K562 (cell line): Measurements from ENCODE around the gene GMDS. TPM values are rescaled to one million over a fixed set of nuclear protein-coding genes. Genes with fewer than 3 reads are reported as not detected.
A peak's percentile ranks its signal among the peaks of the same experiment; 100 is the strongest.

ENCODE experiments used
- ARID4B ChIP-seq: sonication (generic); formaldehyde crosslinking; IDR thresholded peaks from 2 replicates; pipeline ENCODE4 v1.8.0; 2022; ENCODE audit warnings: mild to moderate bottlenecking, missing genetic modification reagents
- CBX3 ChIP-seq, 2 experiments: IDR thresholded peaks; 1 replicate in 1 of 2; 2 replicates in 1 of 2; pipeline ENCODE4 v1.6.1; 2012; ENCODE audit warnings: inconsistent platforms in 2 of 2, low read length in 2 of 2, borderline replicate concordance in 1 of 2, control low read depth in 1 of 2
- FOXK2 ChIP-seq, 2 experiments: fragments of 450-650 bp; IDR thresholded peaks in 1 of 2; conservative IDR thresholded peaks in 1 of 2; 2 replicates each; pipeline ENCODE4 v1.6.1; 2016; ENCODE audit warnings: low read depth in 2 of 2, mild to moderate bottlenecking in 1 of 2
- FOXM1 ChIP-seq, 2 experiments: fragments of 450-650 bp in 1 of 2; sonication (generic) in 1 of 2; formaldehyde crosslinking in 1 of 2; IDR thresholded peaks; 2 replicates each; pipeline versions ENCODE4 v1.6.1 to v1.9.0; 2017 to 2022; ENCODE audit warnings: low read depth in 2 of 2, mild to moderate bottlenecking in 2 of 2, missing genetic modification reagents in 1 of 2, moderate library complexity in 1 of 2
- HES1 ChIP-seq: fragments of 450-650 bp; IDR thresholded peaks from 2 replicates; pipeline ENCODE4 v1.6.1; 2016; ENCODE audit warnings: low read depth, mild to moderate bottlenecking, moderate library complexity
- HSF4 ChIP-seq: fragments of 250-450 bp; sonication (Bioruptor Pico); IDR thresholded peaks from 2 replicates; pipeline ENCODE4 v2.1.2; 2022; ENCODE audit warnings: mild to moderate bottlenecking, moderate library complexity, borderline replicate concordance
- IFI16 ChIP-seq: fragments of 250-450 bp; sonication (Bioruptor Pico); IDR thresholded peaks from 2 replicates; pipeline ENCODE4 v2.1.2; 2022; ENCODE audit warnings: mild to moderate bottlenecking, inconsistent platforms
- KLF13 ChIP-seq: fragments of 450-650 bp; IDR thresholded peaks from 2 replicates; pipeline ENCODE4 v1.6.1; 2016; ENCODE audit warnings: missing genetic modification characterization, low read depth, mild to moderate bottlenecking, missing compliant biosample characterization, moderate library complexity, borderline replicate concordance
- KLF16 ChIP-seq: IDR thresholded peaks from 2 replicates; pipeline ENCODE4 v1.6.1; 2016; ENCODE audit warnings: antibody characterized with exemption
- POLR2A ChIP-seq: fragments of 450-650 bp; conservative IDR thresholded peaks from 2 replicates; pipeline ENCODE4 v1.6.1; 2016
- SAP30 ChIP-seq: fragments of 200-600 bp; sonication (generic); IDR thresholded peaks from 2 replicates; pipeline ENCODE4 v1.6.1; 2012; ENCODE audit warnings: borderline replicate concordance, low read depth, mild to moderate bottlenecking, moderate library complexity, low read length, control low read depth, inconsistent platforms; ENCODE audit not compliant: insufficient read depth, poor library complexity, severe bottlenecking
- U2AF1 ChIP-seq: fragments of 200-400 bp; formaldehyde crosslinking; optimal IDR thresholded peaks from 2 replicates; pipeline ENCODE3; 2017; ENCODE audit warnings: mild to moderate bottlenecking, low read depth, low read length, moderate library complexity
- ZNF134 ChIP-seq: fragments of 250-450 bp; sonication (Bioruptor Pico); conservative IDR thresholded peaks from 2 replicates; pipeline ENCODE4 v1.4.0; 2020
- ZNF143 ChIP-seq: sonication (generic); formaldehyde crosslinking; IDR thresholded peaks from 2 replicates; pipeline ENCODE4 v1.9.0; 2022; ENCODE audit warnings: mild to moderate bottlenecking, missing genetic modification reagents
- polyA plus RNA-seq, 8 experiments: library from polyadenylated mRNA; depleted of rRNA in 4 of 8; stranded (reverse) in 5 of 8; unstranded in 3 of 8; fragments of >200 nt; fragmentation: Nextera tagmentation in 2 of 8; fragmentation: Illumina TruSeq in 1 of 8; extraction: Ambion mirVana in 2 of 8; extraction: Trizol in 1 of 8; gene quantifications; 2 replicates each; pipeline versions ENCODE4 v1.2.1 to v1.2.3, GENCODE V29; 2011 to 2014; ENCODE audit warnings: inconsistent platforms in 1 of 8, missing spikeins in 1 of 8
- total RNA-seq, 7 experiments: library from RNA; depleted of rRNA in 6 of 7; stranded (reverse); fragments of >200 nt in 6 of 7; fragmentation: Illumina TruSeq in 2 of 7; extraction: Trizol in 2 of 7; gene quantifications; 2 replicates each; pipeline versions ENCODE4 v1.2.1 to v1.2.3, GENCODE V29; 2011 to 2021; ENCODE audit warnings: low replicate concordance in 1 of 7
- TF ChIP-seq, protein P1 (sequence below): fragments of 250-450 bp; sonication (Bioruptor Pico); IDR thresholded peaks from 2 replicates; pipeline ENCODE4 v1.8.0; 2022; ENCODE audit warnings: inconsistent platforms
- TF ChIP-seq, protein P2 (sequence below), 2 experiments: IDR thresholded peaks; 2 replicates each; pipeline ENCODE4 v1.6.1; 2012; ENCODE audit warnings: improper control_type of control experiment in 2 of 2, low read depth in 2 of 2, low read length in 2 of 2, borderline replicate concordance in 1 of 2

Gene GMDS
- total and polyA plus RNA-seq, 9 of the 15 experiments (the other 6 are each of a cell fraction or from before 2014, with no cell fraction given): 0.48 to 31.8 (median 13.4) TPM

GRCh38 chr6:2245103-2245876, at the start of gene GMDS (continued):
- TF ChIP-seq ARID4B (CRISPR knock-in tag) (peak; percentile 96), KLF16 (no peak), ZNF134 (CRISPR knock-in tag) (no peak), SAP30 (peak; percentile 74), HES1 (no peak), IFI16 (no peak), CBX3 (IDR thresholded peaks at IDR 0.05; ENCODE audit: borderline replicate concordance in 1 of 2, low read length in 2 of 2) (no peak), FOXK2 (conservative IDR thresholded peaks at IDR 0.05 in 1 of 2, IDR thresholded peaks at IDR 0.05 in 1 of 2; ENCODE audit: low read depth in 2 of 2) (no peak), ZNF143 (CRISPR knock-in tag) (0 out of 2 replicates have a peak, but pooled peaks have one; percentile 18), U2AF1 (peak; percentile 34), HSF4 (CRISPR knock-in tag) (no peak), FOXM1 (IDR thresholded peaks at IDR 0.05; ENCODE audit: low read depth) (no peak), FOXM1 (CRISPR knock-in tag; IDR thresholded peaks at IDR 0.05; ENCODE audit: low read depth) (peak; percentile 69; the same call in 1 of the 2 replicates), KLF13 (tag) (peak; percentile 28; the same call in 1 of the 2 replicates), POLR2A (peak; percentile 82)
- TF ChIP-seq, protein P1, sequence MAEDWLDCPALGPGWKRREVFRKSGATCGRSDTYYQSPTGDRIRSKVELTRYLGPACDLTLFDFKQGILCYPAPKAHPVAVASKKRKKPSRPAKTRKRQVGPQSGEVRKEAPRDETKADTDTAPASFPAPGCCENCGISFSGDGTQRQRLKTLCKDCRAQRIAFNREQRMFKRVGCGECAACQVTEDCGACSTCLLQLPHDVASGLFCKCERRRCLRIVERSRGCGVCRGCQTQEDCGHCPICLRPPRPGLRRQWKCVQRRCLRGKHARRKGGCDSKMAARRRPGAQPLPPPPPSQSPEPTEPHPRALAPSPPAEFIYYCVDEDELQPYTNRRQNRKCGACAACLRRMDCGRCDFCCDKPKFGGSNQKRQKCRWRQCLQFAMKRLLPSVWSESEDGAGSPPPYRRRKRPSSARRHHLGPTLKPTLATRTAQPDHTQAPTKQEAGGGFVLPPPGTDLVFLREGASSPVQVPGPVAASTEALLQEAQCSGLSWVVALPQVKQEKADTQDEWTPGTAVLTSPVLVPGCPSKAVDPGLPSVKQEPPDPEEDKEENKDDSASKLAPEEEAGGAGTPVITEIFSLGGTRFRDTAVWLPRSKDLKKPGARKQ (CRISPR knock-in tag): no peak
- TF ChIP-seq, protein P2, sequence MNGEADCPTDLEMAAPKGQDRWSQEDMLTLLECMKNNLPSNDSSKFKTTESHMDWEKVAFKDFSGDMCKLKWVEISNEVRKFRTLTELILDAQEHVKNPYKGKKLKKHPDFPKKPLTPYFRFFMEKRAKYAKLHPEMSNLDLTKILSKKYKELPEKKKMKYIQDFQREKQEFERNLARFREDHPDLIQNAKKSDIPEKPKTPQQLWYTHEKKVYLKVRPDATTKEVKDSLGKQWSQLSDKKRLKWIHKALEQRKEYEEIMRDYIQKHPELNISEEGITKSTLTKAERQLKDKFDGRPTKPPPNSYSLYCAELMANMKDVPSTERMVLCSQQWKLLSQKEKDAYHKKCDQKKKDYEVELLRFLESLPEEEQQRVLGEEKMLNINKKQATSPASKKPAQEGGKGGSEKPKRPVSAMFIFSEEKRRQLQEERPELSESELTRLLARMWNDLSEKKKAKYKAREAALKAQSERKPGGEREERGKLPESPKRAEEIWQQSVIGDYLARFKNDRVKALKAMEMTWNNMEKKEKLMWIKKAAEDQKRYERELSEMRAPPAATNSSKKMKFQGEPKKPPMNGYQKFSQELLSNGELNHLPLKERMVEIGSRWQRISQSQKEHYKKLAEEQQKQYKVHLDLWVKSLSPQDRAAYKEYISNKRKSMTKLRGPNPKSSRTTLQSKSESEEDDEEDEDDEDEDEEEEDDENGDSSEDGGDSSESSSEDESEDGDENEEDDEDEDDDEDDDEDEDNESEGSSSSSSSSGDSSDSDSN (IDR thresholded peaks at IDR 0.05; ENCODE audit: borderline replicate concordance in 1 of 2, low read depth in 2 of 2, low read length in 2 of 2): peak; percentile 69 to 84; a peak in 3 of 4 replicates
